Karpas-422 (cell line): ENCODE results near the gene WDFY1. TPM values are rescaled to one million over a fixed set of nuclear protein-coding genes. Genes with fewer than 3 reads are reported as not detected.

Experiments
- DNase-seq: peaks from one replicate; pipeline ENCODE4 v3.0.0-alpha.2; 2015
- H2AFZ ChIP-seq: fragments of 200-600 bp; sonication (generic); 2 replicates; pipeline ENCODE4 v1.6.1; 2014; ENCODE audit warnings: antibody characterized with exemption, low read length, mixed read lengths
- H3K27ac ChIP-seq: fragments of 200-600 bp; sonication (generic); 2 replicates; pipeline ENCODE4 v1.5.1; 2014; ENCODE audit warnings: mild to moderate bottlenecking, low read length, moderate library complexity
- H3K27me3 ChIP-seq: fragments of 200-600 bp; sonication (generic); 2 replicates; pipeline ENCODE4 v1.6.1; 2014; ENCODE audit warnings: low read length, mixed read lengths
- H3K36me3 ChIP-seq: fragments of 200-600 bp; sonication (generic); 2 replicates; pipeline ENCODE4 v1.6.1; 2014; ENCODE audit warnings: low read length, mixed read lengths; ENCODE audit not compliant: insufficient read depth
- H3K4me1 ChIP-seq: fragments of 200-600 bp; sonication (generic); 2 replicates; pipeline ENCODE4 v1.6.1; 2014; ENCODE audit warnings: mild to moderate bottlenecking, low read length, mixed read lengths
- H3K4me2 ChIP-seq: fragments of 200-600 bp; sonication (generic); 2 replicates; pipeline ENCODE4 v1.6.1; 2014; ENCODE audit warnings: low read length, low read depth, mild to moderate bottlenecking; ENCODE audit not compliant: poor library complexity, severe bottlenecking
- H3K4me3 ChIP-seq: fragments of 200-600 bp; sonication (generic); 2 replicates; pipeline ENCODE4 v1.5.1; 2014; ENCODE audit warnings: mild to moderate bottlenecking, antibody characterized with exemption, low read length, mixed read lengths
- H3K79me2 ChIP-seq: fragments of 200-600 bp; sonication (generic); 2 replicates; pipeline ENCODE4 v1.6.1; 2014; ENCODE audit warnings: mild to moderate bottlenecking, low read length, mixed read lengths
- H3K9ac ChIP-seq: fragments of 200-600 bp; sonication (generic); 2 replicates; pipeline ENCODE4 v1.6.0; 2014; ENCODE audit warnings: low read length
- H3K9me2 ChIP-seq: fragments of 200-600 bp; sonication (generic), shearing (Covaris generic); replicated peaks from 2 replicates; pipeline ENCODE4 v1.6.0; 2014; ENCODE audit warnings: mild to moderate bottlenecking, low read length, moderate library complexity; ENCODE audit not compliant: insufficient read depth
- H3K9me3 ChIP-seq: fragments of 300-700, 200-600 bp; sonication (generic); 2 replicates; pipeline ENCODE4 v1.6.1; 2014; ENCODE audit warnings: low read length, mixed read lengths
- H4K20me1 ChIP-seq: fragments of 200-600 bp; sonication (generic); 2 replicates; pipeline ENCODE4 v1.6.1; 2014; ENCODE audit warnings: mild to moderate bottlenecking, antibody characterized with exemption, low read length, low read depth; ENCODE audit not compliant: insufficient read depth
- total RNA-seq: library from RNA; depleted of rRNA; stranded (reverse); fragments of >200 nt; shearing (Covaris generic); gene quantifications from 2 replicates; pipeline ENCODE4 v1.2.3, GENCODE V29; 2014; ENCODE audit warnings: low replicate concordance; rRNA removed

Gene WDFY1
- total RNA-seq, 1 experiment from 2014 or later, result 34.7 TPM

DNA sequence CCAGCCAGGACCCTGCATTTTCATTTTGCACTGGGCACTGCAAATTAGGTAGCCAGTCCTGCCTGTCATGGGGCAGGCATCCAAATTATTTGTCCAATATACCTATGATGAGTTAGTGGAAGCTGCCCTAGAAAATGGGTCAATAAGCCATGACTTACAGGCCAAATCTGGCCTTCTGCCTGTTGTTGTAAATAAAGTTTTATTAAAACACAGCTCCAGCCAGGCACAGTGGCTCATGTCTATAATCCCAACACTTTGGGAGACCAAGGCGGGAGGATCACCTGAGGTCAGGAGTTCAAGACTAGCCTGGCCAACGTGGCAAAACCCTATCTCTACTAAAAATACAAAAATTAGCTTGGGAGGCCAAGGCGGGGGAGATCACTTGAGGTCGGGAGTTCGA is 116.0 kb downstream of the WDFY1 start:
- Histone ChIP-seq H3K4me3 (no peak overlapping the region), H3K4me1 (no peaks in the 10 kb centered on the region), H3K9me2 (no peaks in the 10 kb centered on the region), H2AFZ (no peak overlapping the region), H3K4me2 (no peak overlapping the region), H3K79me2 (no peaks in the 10 kb centered on the region), H3K9me3 (no peaks in the 10 kb centered on the region), H3K9ac (no peak overlapping the region), H3K27ac (no peak overlapping the region), H3K27me3 (no peaks in the 10 kb centered on the region), H4K20me1 (no peaks in the 10 kb centered on the region), H3K36me3 (no peaks in the 10 kb centered on the region)
- no peak for DNase-seq

- no peak for DNase-seq
Measured at GRCh38 chr2:223828314-223828713, 116.8 kb downstream of the WDFY1 start.

DNA sequence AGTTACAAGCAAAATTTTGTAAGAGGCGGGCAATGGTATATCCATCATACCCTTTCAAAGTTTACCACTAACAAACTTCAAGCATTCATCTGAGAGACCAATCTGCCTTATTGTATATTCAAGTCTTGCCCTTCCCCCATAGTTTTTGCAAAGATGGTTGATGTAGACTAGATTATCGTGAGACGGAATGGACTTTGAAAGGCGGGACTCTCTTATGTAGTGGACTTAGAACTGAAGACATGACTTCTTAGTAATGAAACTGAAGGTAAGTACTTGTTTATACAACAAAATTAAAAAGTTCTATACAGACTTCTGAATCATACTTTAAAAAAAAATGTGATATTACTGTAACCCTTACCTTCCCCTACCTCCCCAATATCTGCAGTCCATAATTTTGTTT is 118.1 kb downstream of the WDFY1 start:
- Histone ChIP-seq H3K4me3 (no peak overlapping the region), H3K27me3 (no peaks in the 10 kb centered on the region), H3K36me3 (no peaks in the 10 kb centered on the region), H3K79me2 (no peaks in the 10 kb centered on the region), H2AFZ (no peak overlapping the region), H3K9ac (no peak overlapping the region), H3K27ac (no peak overlapping the region), H3K9me3 (no peaks in the 10 kb centered on the region), H3K4me2 (no peak overlapping the region), H3K9me2 (no peaks in the 10 kb centered on the region), H4K20me1 (no peaks in the 10 kb centered on the region), H3K4me1 (peaks cover 7% of the 10 kb centered on the region)
- no peak for DNase-seq

More at GRCh38 chr2:223828314-223828713, 116.8 kb downstream of the WDFY1 start:
- Histone ChIP-seq H3K4me1 (no peaks in the 10 kb centered on the region), H3K79me2 (no peaks in the 10 kb centered on the region), H3K4me3 (no peak overlapping the region), H3K9ac (no peak overlapping the region), H3K9me2 (no peaks in the 10 kb centered on the region), H3K27ac (no peak overlapping the region), H4K20me1 (no peaks in the 10 kb centered on the region), H3K27me3 (no peaks in the 10 kb centered on the region), H3K36me3 (no peaks in the 10 kb centered on the region), H3K4me2 (no peak overlapping the region), H3K9me3 (no peaks in the 10 kb centered on the region), H2AFZ (no peak overlapping the region)

Other genes starting within 250 kb of the WDFY1 start
- gene AP1S3, start 107.8 kb downstream of the WDFY1 start, total RNA-seq, result 2.3 TPM in 1 of 2 replicates, not detected in the other
- gene MRPL44, start 12.1 kb upstream of the WDFY1 start, total RNA-seq, result 26.8 and 34.9 TPM in 2 replicates
- 6.8 and 14.5 TPM in 2 replicates for gene SERPINE2, start 94.0 kb upstream of the WDFY1 start, total RNA-seq